ENCODE data around the gene FMN2. TPM values are rescaled to one million over a fixed set of nuclear protein-coding genes. Genes with fewer than 3 reads are reported as not detected.
A peak's percentile ranks its signal among the peaks of the same experiment; 100 is the strongest.

The FMN2 gene
- total and polyA plus RNA-seq, 3 experiments from 2014 or later: not detected

- Histone ChIP-seq H3K4me3 (ENCODE audit: low read length) (no peak overlapping the region), H3K27me3 (ENCODE audit: insufficient read depth, low read length, poor library complexity, severe bottlenecking) (no peaks in the 10 kb centered on the region), H3K36me3 (ENCODE audit: insufficient read depth, low read length) (no peaks in the 10 kb centered on the region), H3K4me1 (ENCODE audit: insufficient read depth, low read length) (no peaks in the 10 kb centered on the region), H3K27ac (ENCODE audit: low read depth, low read length) (no peak overlapping the region), H3K9me3 (ENCODE audit: low read length) (no peaks in the 10 kb centered on the region)
- POLR2A ChIA-PET: no interaction called here
- Mint-ChIP-seq H3K36me3 (no peaks in the 10 kb centered on the region), H3K4me1 (no peaks in the 10 kb centered on the region), H3K27me3 (peaks cover 0 to 2% of the 10 kb centered on the region in 2 donors), H3K27ac (peak overlapping the region in 1 of 8 donors; percentile 84), H3K9me3 (peaks cover 0 to 20% (median 0%) of the 10 kb centered on the region in 5 donors), H3K4me3 (no peak overlapping the region)
- DNase-seq: no peak
- CTCF ChIA-PET: interaction anchor here (0.5 kb wide), 1 partner anchor 401 kb away, joined by 3 read pairs; no protein-coding TSS in a partner anchor
Measured at GRCh38 chr1:240424740-240425464, 333.2 kb downstream of the FMN2 start.

- no peak overlapping the region for H3K27ac ChIP-seq (ENCODE audit: low read depth, low read length)
- H3K27me3 Mint-ChIP-seq: peaks cover 0 to 2% of the 10 kb centered on the region in 2 donors
- ChIA-PET POLR2A (no interaction called here), CTCF (no interaction called here)
- no peak overlapping the region for H3K4me3 Mint-ChIP-seq
- no peaks in the 10 kb centered on the region for H3K4me1 ChIP-seq (ENCODE audit: insufficient read depth, low read length)
- DNase-seq: no peak
- no peaks in the 10 kb centered on the region for H3K27me3 ChIP-seq (ENCODE audit: insufficient read depth, low read length, poor library complexity, severe bottlenecking)
- H3K4me3 ChIP-seq (ENCODE audit: low read length): no peak overlapping the region
- no peak overlapping the region for H3K27ac Mint-ChIP-seq
- no peaks in the 10 kb centered on the region for H3K4me1 Mint-ChIP-seq
- peaks cover 0 to 19% (median 1%) of the 10 kb centered on the region in 5 donors for H3K9me3 Mint-ChIP-seq
- no peaks in the 10 kb centered on the region for H3K9me3 ChIP-seq (ENCODE audit: low read length)
- no peaks in the 10 kb centered on the region for H3K36me3 Mint-ChIP-seq
- H3K36me3 ChIP-seq (ENCODE audit: insufficient read depth, low read length): no peaks in the 10 kb centered on the region
Measured at GRCh38 chr1:240426051-240426450, 334.4 kb downstream of the FMN2 start.

DNA sequence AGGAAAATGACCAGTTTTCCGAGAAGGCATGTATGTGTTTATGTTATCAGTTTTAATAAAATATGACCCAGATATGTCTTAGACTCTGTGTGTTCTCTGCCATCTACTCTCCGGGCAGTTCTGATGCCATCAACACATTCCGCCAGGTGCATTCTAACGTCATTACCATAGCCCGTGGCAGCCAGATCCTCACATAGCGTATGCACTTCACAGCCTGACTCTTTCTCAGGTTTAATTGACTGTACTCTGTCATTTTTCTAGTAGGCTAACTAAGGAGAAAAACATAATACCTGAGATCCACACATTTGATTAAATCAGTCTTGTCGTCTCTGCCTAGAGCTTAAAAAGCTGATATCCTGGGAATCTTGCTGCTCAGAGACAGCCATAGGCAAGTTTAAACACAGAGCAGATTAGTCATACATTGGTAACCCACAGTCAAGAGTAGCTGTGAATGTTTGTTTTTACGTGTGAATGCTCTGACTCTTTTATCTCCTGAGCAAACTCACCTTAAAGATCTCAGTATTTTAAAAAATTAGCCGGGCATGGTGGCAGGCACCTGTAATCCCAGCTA, 344.4 kb downstream of the FMN2 start:
- H3K4me3 Mint-ChIP-seq: no peak overlapping the region

DNA sequence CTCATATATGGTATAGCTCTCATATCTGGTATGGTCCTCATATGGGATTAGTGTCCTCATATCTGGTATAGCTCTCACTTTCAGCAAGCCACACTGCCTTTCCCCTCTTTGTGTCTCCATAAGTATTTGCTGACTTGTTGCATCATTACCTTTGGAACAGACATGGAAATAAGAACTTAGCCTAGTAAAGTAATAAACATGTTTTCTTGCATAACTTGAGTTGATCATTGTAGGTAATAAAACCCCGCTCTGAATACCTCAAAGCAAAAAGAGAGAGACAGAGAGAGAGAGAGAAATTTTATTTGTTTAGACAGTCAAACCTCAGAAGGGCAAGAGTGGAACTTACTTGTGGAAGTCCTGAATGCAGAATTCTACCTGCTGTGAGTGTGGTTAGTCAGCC, 350.0 kb downstream of the FMN2 start:
- no peaks in the 10 kb centered on the region for H3K4me1 ChIP-seq (ENCODE audit: insufficient read depth, low read length)
- Mint-ChIP-seq H3K27ac (no peak overlapping the region), H3K4me3 (no peak overlapping the region), H3K36me3 (no peaks in the 10 kb centered on the region), H3K9me3 (peaks cover 0 to 21% (median 11%) of the 10 kb centered on the region in 5 donors), H3K4me1 (no peaks in the 10 kb centered on the region), H3K27me3 (peaks cover 0 to 2% of the 10 kb centered on the region in 2 donors)
- DNase-seq: no peak
- no peaks in the 10 kb centered on the region for H3K36me3 ChIP-seq (ENCODE audit: insufficient read depth, low read length)
- no peaks in the 10 kb centered on the region for H3K9me3 ChIP-seq (ENCODE audit: low read length)
- CTCF ChIA-PET: no interaction called here
- no peak overlapping the region for H3K27ac ChIP-seq (ENCODE audit: low read depth, low read length)
- POLR2A ChIA-PET: no interaction called here
- no peaks in the 10 kb centered on the region for H3K27me3 ChIP-seq (ENCODE audit: insufficient read depth, low read length, poor library complexity, severe bottlenecking)
- H3K4me3 ChIP-seq (ENCODE audit: low read length): no peak overlapping the region

More for the DNA sequence above, 344.4 kb downstream of the FMN2 start:
- no peak for DNase-seq
- no peaks in the 10 kb centered on the region for H3K27me3 ChIP-seq (ENCODE audit: insufficient read depth, low read length, poor library complexity, severe bottlenecking)
- Mint-ChIP-seq H3K36me3 (peaks cover 0 to 5% (median 0%) of the 10 kb centered on the region in 3 donors), H3K9me3 (peaks cover 0 to 21% (median 6%) of the 10 kb centered on the region in 5 donors), H3K27me3 (no peaks in the 10 kb centered on the region), H3K27ac (no peak overlapping the region), H3K4me1 (no peaks in the 10 kb centered on the region)
- no peak overlapping the region for H3K27ac ChIP-seq (ENCODE audit: low read depth, low read length)
- H3K4me3 ChIP-seq (ENCODE audit: low read length): no peak overlapping the region
- ChIA-PET CTCF (no interaction called here), POLR2A (no interaction called here)
- H3K9me3 ChIP-seq (ENCODE audit: low read length): no peaks in the 10 kb centered on the region
- H3K36me3 ChIP-seq (ENCODE audit: insufficient read depth, low read length): no peaks in the 10 kb centered on the region
- no peaks in the 10 kb centered on the region for H3K4me1 ChIP-seq (ENCODE audit: insufficient read depth, low read length)

- H3K9me3 ChIP-seq (ENCODE audit: low read length): no peaks in the 10 kb centered on the region
- H3K27me3 Mint-ChIP-seq: peaks cover 0 to 2% of the 10 kb centered on the region in 2 donors
- H3K4me3 ChIP-seq (ENCODE audit: low read length): no peak overlapping the region
- no peaks in the 10 kb centered on the region for H3K36me3 ChIP-seq (ENCODE audit: insufficient read depth, low read length)
- H3K9me3 Mint-ChIP-seq: peaks cover 0 to 14% (median 11%) of the 10 kb centered on the region in 5 donors
- ChIA-PET POLR2A (no interaction called here), CTCF (no interaction called here)
- no peaks in the 10 kb centered on the region for H3K4me1 ChIP-seq (ENCODE audit: insufficient read depth, low read length)
- no peaks in the 10 kb centered on the region for H3K36me3 Mint-ChIP-seq
- no peak overlapping the region for H3K27ac ChIP-seq (ENCODE audit: low read depth, low read length)
- H3K27ac Mint-ChIP-seq: no peak overlapping the region
- H3K4me1 Mint-ChIP-seq: no peaks in the 10 kb centered on the region
- no peak for DNase-seq
- H3K27me3 ChIP-seq (ENCODE audit: insufficient read depth, low read length, poor library complexity, severe bottlenecking): no peaks in the 10 kb centered on the region
- no peak overlapping the region for H3K4me3 Mint-ChIP-seq
Measured at GRCh38 chr1:240445369-240445768, 353.7 kb downstream of the FMN2 start.

DNA sequence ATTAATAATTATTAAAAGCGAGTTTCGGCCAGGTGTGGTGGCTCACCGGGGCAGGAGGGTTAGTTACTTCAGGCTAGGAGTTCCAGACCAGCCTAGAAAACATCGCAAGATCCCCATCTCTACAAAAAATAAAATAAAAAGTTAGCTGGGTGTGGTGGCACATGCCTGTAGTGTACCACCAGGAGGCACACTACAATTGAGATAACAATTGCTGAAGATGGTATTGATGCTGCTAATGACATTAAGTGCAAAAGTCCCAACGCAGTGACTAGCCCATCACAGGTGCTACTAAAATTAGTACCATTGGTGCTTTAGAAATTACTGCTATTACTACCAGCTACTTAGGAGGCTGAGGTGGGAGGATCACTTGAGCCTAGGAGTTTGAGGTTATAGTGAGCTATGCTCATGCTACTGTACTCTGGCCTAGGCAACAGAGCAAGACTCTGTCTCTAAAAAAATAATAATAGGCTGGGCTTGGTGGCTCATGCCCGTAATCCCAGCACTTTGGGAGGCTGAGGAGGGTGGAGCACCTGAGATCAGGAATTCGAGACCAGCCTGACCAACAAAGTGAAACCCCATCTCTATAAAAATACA, 363.6 kb downstream of the FMN2 start:
- no peak overlapping the region for H3K27ac ChIP-seq (ENCODE audit: low read depth, low read length)
- DNase-seq: peak in 1 of 5 donors; percentile 6
- Mint-ChIP-seq H3K27ac (no peak overlapping the region), H3K4me3 (no peak overlapping the region), H3K27me3 (no peaks in the 10 kb centered on the region), H3K36me3 (no peaks in the 10 kb centered on the region), H3K4me1 (no peaks in the 10 kb centered on the region), H3K9me3 (peaks cover 0 to 6% (median 0%) of the 10 kb centered on the region in 5 donors)
- H3K9me3 ChIP-seq (ENCODE audit: low read length): no peaks in the 10 kb centered on the region
- H3K27me3 ChIP-seq (ENCODE audit: insufficient read depth, low read length, poor library complexity, severe bottlenecking): no peaks in the 10 kb centered on the region
- POLR2A ChIA-PET: no interaction called here
- no peaks in the 10 kb centered on the region for H3K4me1 ChIP-seq (ENCODE audit: insufficient read depth, low read length)
- CTCF ChIA-PET: interaction anchor here (0.9 kb wide), 1 partner anchor 17 kb away, joined by 3 read pairs; no protein-coding TSS in a partner anchor
- H3K36me3 ChIP-seq (ENCODE audit: insufficient read depth, low read length): no peaks in the 10 kb centered on the region
- no peak overlapping the region for H3K4me3 ChIP-seq (ENCODE audit: low read length)

DNA sequence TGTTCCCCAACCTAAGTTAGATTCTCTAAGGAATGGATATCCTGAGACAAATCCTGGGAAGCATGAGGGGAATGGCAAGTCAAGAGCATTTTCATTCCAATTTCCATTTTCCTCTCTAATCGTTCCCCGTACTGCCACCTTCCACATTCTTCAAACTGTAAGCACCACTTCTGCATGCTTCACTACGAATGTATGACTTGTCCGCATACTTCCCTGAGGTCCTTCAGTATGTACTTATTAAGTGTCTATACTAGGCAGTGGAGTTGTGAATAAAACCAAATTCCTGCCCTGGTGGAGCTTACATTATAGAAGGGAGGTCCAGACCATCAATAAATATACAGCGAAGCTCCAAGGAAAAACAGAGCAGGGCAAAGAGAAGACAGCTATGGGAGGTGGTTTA, 365.5 kb downstream of the FMN2 start:
- H3K27ac Mint-ChIP-seq: peak overlapping the region in 1 of 8 donors; percentile 24
- no peaks in the 10 kb centered on the region for H3K4me1 Mint-ChIP-seq
- ChIA-PET POLR2A (no interaction called here), CTCF (no interaction called here)
- no peaks in the 10 kb centered on the region for H3K27me3 Mint-ChIP-seq
- H3K27me3 ChIP-seq (ENCODE audit: insufficient read depth, low read length, poor library complexity, severe bottlenecking): no peaks in the 10 kb centered on the region
- H3K4me3 ChIP-seq (ENCODE audit: low read length): no peak overlapping the region
- H3K36me3 ChIP-seq (ENCODE audit: insufficient read depth, low read length): no peaks in the 10 kb centered on the region
- H3K4me3 Mint-ChIP-seq: no peak overlapping the region
- no peaks in the 10 kb centered on the region for H3K4me1 ChIP-seq (ENCODE audit: insufficient read depth, low read length)
- H3K9me3 ChIP-seq (ENCODE audit: low read length): no peaks in the 10 kb centered on the region
- peaks cover 0 to 3% (median 0%) of the 10 kb centered on the region in 5 donors for H3K9me3 Mint-ChIP-seq
- H3K36me3 Mint-ChIP-seq: no peaks in the 10 kb centered on the region
- H3K27ac ChIP-seq (ENCODE audit: low read depth, low read length): no peak overlapping the region
- DNase-seq: no peak

DNA sequence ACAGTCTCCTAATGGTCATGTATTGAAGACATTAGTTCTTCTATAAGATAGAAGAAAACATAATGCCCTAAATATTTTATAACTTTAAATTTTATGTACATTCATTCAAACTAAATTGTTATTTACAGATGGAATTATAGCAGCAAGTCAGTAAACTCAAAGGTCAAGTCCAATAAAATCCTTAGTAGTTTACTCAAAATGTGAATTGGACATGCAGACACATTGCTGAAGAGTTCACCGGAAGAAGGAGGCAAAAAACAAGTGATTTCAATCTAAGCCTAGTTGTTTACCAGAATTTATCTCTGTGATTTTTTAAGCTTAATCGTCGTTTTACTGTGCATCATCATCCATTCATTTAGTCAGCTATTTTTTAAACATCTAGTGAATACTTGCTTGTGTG, 370.6 kb downstream of the FMN2 start:
- H3K27me3 Mint-ChIP-seq: peaks cover 0 to 2% of the 10 kb centered on the region in 2 donors
- CTCF ChIA-PET: no interaction called here
- peaks cover 0 to 12% (median 8%) of the 10 kb centered on the region in 3 donors for H3K4me1 Mint-ChIP-seq
- POLR2A ChIA-PET: no interaction called here
- no peaks in the 10 kb centered on the region for H3K36me3 Mint-ChIP-seq
- no peak overlapping the region for H3K27ac Mint-ChIP-seq
- no peaks in the 10 kb centered on the region for H3K9me3 Mint-ChIP-seq
- H3K4me3 Mint-ChIP-seq: no peak overlapping the region
- Histone ChIP-seq H3K4me1 (ENCODE audit: insufficient read depth, low read length) (no peaks in the 10 kb centered on the region), H3K4me3 (ENCODE audit: low read length) (no peak overlapping the region), H3K27me3 (ENCODE audit: insufficient read depth, low read length, poor library complexity, severe bottlenecking) (no peaks in the 10 kb centered on the region), H3K27ac (ENCODE audit: low read depth, low read length) (no peak overlapping the region), H3K36me3 (ENCODE audit: insufficient read depth, low read length) (no peaks in the 10 kb centered on the region), H3K9me3 (ENCODE audit: low read length) (no peaks in the 10 kb centered on the region)
- DNase-seq: no peak

Measured in CD8-positive, alpha-beta memory T cell (primary cell).